ENCODE measurements around the gene TRIM29.
"Not testable (repeated sequence)": the region's sequence is repeated elsewhere in the genome, so short reads cannot be mapped to it uniquely, and the experiment has no call there.

The TRIM29 gene

DNA sequence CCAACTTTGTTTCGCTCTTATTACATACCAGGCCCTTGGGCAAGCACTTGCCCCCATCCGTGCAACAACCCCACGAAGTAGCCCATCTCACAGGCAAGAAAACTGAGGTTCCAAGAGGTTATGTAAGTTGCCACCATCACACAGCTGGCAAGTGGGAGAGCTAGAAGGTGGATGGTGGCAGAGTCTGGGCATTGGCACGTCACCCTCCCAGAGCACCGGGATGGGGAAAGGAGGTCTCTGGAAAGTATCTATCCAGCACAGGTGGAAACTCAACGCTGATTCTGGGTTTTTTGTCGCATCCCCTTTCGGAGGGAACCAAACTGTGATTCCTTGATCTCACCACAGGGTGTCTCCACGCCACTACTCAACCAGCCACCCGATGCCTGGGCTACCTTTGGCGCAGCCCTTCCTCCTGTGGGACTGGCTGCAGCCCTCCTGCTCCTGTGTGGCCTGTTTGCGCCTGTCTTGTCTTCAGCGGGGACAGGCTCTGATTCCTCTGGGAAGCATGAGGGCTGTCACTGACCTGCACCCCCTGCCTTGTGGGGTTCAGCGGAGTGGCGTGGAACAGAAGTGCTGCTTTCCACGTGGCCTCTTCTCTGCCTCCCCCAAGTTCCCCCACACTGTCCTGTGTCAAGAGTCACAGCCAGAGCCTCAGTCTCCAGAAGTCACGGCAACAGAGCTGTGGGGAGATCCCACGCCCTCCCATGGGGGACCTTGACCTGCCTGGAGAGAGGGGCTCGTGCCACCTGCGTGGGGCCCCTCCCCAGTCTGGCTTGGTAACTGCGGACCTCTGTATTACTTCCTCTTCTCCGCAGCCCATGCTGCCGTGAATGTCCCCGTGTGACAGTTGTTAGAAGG is 34.4 kb upstream of the TRIM29 start:
- DNase-seq (ENCODE audit: low read depth) = no peak

DNA sequence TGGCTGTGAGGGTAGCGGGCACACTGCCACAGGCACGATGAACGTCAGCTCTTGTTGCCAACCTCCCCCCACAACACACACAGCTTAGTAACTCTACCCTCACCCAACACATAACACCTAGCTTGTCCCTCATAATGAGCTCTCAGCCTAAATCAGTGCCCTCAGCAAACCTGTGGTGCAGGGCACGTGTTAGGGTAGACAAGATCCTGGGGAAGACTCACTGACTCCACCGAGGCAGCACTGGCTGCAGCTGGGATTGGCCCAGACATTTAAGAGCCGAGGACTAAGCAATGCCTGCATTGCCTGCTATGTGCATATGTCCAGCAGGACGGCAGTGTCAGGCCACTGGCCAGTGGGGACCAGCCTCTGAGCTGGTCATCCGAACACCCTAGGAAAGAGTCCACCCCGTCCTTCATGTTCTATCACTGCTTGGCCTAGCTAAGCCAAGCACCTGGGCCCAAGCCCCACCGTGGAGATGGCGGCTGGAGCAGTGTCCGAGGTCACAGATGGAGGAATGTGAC is 32.9 kb upstream of the TRIM29 start:
- no peak for DNase-seq (ENCODE audit: low read depth)

DNA sequence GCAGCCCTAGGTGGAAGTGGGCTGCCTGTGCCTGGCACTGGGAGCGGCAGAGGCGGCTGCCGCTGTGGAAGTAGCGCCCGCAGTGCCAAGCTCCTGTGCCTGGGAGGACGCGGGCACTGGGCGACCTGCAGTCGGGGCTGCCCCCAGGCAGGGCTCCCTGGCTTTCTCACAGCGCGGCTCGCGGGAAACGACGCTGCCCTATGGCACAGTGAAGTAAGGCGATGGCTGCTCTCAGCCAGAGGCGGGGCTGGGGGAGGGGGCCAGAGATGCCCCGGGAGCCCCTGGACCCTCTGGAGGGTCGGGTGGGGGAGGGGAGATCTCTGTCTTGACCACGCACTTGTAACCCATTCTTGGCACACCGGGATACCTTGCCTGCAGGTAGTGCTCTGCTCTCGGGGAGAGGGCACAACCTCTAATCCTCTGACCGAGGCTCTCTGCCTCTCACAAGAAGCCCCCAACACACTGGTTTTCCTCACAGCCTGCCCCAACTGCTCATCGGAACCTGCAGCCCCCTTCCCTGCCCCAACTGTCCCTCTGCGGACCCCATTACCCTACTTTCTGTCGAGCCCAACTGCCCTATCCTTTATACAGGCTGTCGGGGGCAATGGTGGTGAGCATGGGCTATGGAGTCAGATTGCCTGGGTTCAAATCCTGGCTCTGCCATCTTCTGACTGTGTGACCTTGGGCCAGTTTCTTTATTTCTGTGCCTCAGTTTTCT is 32.2 kb upstream of the TRIM29 start:
- no peak for DNase-seq (ENCODE audit: low read depth)

DNA sequence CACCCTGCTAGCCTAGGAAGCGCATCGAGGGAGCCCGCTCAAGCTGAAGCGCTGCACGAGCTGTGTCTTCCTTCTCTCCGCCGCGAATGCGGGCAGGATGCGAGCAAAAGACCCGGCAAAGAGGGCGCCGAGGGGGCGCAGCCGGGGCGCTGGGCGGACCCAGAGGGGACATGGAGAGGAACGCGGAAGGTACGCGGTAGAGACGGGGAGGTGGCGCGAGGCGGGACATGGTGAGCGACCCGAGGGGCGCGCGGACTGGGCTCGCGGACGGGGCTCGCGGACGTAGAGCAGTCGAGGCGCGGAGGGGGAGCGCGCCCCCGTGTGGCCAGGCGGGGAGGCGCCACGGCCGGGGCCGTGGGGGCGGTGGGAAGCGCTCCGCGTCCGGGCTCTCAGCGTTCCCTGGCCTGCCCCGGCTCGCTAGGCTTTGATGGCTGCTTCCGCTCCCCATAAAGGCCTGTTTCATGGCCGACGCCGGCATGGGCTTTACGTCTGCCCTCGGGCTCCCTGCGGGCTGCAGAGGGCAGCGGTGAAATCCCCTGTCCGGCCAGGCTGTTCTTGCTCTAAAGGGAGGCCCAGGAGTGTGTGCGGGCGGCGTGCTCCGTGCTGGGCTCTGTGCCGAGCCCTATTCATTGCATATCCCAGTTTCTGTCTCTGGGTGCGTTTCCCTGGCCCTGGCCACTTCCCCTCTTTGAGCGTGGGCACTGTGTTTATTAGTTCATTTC is 31.2 kb upstream of the TRIM29 start:
- no peak for DNase-seq (ENCODE audit: low read depth)

DNA sequence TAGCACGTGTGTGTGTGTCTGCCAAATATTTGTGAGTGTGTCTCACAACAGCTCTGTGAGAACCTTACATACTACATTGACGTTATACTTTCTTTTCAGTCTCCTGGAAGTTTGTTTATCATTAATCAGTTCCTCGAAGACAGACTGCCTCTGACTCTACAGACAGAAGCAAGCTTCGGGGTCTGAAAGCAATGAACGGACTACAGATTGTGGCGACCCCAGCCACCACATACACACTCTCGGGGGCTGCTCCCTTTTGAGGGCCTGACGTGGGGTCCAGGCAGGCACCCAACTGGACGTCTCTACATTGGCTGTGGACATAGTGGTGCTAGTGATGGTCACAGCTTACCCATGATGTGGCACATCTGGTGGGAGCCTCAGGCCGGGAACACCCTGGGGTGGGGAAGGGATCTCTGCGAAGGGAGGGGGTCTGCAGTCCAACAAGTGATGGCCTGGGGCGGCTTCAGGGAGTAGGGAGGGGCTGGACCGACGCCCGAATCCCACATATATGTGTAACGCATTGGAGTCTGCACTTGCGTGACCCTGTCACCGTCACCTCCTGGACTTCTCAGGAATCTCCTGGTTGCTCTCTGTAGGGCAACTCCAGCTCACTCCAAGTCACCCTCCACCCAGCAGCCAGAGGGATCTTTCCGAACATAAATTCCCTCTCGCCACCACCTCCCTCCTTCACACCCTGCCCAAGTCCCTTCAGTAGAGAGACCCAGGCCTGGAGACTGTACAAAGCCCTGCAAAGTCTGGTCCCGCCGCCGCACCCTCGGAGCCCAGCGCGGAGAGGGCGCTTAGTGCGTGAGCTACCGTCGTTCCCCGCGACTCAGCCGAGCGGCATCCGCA is 30.4 kb upstream of the TRIM29 start:
- DNase-seq (ENCODE audit: low read depth) = no peak

DNA sequence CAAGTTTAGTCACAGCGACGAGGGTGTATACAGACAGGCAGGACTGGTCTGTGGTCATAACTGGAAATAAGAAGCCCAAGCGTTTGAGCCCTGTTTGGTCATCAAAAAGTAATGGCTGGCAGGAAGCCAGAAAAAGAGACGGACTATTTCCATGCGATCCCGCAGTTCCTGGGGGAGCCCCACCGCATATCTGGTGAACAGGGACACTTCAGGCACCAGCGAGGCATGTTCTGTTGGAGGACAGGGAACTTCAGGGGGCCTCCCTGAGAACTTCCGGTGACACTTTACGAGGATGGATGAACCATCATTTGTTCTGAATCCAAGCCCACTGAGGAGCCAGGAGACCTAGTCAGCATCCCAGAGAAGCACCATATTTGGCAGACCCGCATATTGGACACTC is 29.7 kb upstream of the TRIM29 start:
- DNase-seq (ENCODE audit: low read depth) = no peak

DNA sequence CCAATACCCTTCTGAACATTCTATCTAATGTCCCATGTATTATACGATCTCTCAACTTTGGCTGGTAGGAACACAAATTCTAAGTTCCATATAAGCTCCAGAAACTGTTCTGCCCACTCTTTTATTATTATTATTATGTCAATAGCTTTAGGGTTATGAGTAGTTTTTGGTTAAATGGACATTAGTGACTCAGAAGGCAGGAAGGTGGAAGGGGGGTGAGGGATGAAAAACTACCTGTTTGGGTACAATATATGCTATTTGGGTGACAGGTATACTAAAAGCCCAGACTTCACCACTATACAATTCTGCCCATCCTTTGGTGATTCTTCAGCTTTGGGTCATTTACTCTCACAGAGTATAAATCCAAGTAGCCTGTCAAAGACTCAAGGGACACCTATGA is 22.5 kb upstream of the TRIM29 start:
- DNase-seq (ENCODE audit: low read depth) = no peak

DNA sequence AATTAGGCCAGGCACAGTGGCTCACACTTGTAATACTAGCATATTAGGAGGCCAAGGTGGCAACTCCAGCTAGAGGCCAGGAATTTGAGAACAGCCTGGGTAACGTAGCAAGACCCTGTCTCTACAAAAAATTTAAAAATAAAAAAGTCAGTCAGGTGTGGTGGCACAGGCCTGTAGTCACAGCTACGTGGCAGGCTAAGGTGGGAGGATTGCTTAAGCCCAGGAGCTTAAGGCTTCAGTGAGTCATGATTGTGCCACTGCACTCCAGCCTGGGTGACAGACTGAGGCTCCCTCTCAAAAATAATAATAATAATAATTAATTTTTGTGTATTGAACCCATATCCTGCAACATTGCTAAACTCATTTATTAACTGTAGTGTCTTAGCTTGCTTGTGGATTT is 15.3 kb upstream of the TRIM29 start:
- DNase-seq (ENCODE audit: low read depth) = no peak

DNA sequence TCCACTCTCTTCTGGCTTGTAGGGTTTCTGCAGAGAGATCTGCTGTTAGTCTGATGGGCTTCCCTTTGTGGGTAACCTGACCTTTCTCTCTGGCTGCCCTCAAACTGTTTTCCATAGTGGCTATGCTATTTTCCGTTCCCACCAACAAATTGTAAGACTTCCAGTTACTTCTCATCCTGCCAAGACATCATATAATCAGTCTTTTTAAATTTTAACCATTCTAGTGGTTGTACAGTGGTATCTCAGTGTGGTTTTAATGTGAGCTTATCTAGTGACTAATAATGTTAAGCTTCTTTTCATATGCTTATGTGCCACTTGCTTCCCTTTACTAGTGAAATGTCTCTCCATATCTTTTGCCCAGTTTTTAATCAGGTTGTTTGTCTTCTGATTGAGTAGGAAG is 13.6 kb upstream of the TRIM29 start:
- no peak for DNase-seq (ENCODE audit: low read depth)

DNA sequence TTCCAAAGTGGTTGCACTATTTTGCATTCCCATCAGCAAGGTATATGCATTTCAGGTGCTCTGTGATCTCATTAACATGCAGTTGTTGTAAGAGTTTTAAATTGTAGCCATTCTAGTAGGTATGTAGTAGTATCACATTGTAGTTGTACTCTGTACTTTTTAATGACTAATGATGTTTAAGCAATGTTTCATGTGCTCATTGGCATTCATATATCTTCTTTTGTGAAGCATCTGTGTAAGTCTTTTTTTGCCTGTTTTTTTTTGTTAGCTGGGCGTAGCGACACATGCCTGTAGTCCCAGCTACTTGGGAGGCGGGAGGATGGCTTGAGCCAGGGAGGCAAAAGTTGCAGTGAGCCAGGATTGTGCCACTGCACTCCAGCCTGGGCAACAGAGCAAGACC is 11.3 kb upstream of the TRIM29 start:
- no peak for DNase-seq (ENCODE audit: low read depth)

DNA sequence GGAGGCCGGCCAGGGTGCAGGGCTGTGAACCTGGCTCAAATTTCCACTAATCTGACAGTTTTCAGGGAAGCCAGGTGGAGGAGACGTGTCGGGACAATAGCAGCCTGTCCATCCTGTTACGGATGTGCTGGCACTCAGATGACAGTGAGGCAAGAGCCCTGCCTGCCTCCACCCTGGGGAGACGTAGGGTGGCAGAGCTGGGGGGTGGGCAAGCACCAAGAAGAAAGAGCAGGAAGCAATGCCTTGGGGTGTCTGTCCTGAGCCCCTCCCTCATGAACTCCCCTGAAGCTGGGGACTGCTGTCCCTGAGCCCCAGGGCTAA is 10.0 kb upstream of the TRIM29 start:
- no peak for DNase-seq (ENCODE audit: low read depth)

DNA sequence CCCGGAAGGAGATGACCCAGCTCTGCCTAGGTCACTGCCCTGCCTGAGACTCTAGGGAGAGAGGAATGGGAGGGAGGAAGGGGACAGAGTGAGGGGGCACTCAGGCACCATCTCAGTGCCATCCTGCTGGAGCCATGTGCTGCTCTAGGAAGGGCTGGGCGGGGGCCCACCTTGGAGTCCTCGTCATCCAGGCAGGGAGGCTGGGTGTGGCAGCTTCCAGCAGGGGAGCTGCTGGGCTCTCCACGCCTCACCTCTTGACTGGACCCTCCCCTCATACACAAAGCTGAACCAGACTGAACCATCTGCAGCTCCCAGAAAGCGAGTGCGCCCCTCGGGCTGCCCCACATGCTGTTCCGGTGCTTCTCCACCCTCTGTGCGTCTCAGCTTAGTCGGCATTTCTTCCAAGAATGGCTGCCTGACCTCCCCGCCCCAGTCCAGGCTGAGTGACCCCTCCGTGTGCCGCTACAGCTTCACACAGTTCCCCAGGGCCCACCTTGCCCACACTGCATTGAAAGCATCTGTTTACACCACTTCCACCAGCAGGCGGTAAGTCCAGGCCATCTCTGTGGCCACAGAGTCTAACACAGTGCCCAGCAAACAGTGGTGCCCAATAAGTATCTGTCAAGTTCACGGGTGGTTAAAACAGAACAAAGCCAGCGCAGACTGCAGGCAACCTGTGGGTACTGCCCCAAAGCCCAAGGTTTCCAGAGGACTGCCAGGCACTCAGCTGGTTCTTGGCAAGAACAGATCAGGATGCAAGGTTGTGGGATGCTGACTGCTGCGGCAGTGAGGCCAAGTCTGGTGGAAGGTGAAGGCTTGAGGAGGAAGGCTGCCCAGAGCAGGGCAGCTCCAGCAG is 9.4 kb upstream of the TRIM29 start:
- DNase-seq (ENCODE audit: low read depth) = no peak

DNA sequence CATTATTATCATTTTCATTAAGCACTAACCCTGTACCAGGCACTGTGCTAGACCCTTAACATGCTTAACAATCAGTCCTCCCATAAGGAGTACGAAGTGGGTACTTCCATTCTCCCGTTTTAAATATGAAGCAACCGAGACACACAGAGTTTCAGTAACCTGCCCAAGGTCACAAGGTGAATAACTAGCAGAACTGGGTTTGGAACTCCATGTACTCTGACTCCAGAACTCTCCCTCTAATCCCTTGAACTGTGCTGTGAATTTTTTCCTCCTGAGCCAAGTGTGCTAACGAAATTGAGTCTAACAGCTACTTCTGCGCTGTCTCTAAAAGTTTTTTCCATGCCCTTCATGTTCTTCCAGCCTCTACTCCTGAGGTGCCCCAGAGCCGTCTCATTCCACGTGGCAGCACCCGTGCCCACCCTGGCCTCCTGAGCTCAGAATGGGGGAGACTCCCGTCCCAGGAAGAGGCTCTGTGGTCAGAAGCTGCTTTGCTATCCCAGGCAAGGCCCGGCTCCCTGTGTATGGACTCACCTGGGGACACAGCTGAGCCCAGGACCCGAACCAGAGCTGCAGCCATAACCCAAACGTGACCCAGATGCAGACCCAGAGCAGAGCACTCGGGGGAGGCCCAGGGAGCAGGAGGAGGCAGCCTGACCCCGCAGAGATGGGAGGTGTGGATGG is 8.6 kb upstream of the TRIM29 start:
- no peak for DNase-seq (ENCODE audit: low read depth)

DNA sequence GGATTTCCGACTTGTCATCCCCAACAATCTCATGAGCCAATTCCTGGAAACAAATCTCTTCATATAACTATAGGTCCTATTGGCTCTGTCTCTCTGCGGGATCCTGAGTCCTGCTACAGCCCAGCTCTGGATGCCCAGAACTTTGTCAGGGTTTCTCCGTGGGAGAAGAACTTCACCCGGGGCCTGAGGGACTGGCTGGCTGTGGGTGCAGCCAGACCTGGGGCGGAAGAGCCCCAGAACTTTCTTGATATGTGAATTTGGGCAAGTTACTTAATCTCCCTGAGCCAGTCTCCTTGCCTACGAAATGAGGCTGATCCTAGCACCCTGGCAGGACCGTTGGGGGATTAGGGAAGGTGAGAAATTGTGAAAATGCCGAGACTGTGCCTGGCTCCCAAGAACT is 6.6 kb upstream of the TRIM29 start:
- DNase-seq (ENCODE audit: low read depth) = no peak

DNA sequence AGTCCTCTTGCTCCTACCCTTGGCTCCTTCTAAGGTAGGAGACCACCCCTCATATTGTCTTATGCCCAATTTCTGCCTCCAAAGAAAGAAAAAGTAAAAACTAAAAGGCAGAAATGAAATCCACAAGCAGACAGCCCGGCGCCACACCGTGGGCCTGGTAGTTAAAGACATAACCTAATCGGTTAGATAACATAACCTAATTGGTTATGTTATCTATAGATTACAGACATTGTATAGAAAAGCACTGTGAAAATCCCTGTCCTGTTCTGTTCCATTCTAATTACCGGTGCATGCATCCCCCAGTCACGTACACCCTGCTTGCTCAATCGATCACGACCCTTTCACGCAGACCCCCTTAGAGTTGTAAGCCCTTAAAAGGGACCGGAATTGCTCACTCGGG is 5.6 kb upstream of the TRIM29 start:
- DNase-seq (ENCODE audit: low read depth) = not testable (repeated sequence)

DNA sequence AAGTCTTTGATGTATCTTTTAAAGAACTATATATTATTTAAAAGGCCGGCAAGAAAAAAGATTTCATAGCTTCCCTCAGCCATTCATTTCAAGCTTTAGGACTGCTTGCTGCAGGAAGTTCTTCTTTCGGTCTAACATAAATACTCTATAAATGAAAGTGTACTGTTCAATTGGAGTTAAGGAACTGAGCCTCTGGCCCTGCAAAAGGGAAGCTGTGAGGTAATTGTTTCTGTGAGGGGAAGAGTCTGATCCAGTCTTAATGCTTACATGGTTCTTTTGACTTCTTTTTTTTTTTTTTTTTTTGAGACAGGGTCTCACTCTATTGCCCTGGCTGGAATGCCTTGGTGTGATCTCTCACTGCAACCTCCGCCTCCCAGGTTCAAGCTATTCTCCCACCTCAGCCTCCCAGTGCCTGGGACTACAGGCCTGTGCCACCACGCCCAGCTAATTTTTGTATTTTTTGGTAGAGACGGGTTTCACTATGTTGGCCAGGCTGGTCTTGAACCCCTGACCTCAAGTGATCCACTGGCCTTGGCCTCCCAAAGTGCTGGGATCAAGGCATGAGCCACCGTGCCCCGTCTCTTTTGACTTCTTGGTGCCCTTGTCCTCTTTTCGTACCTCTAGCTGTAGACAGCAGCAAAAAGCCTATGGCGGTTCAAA is 4.7 kb upstream of the TRIM29 start:
- DNase-seq (ENCODE audit: low read depth) = no peak

DNA sequence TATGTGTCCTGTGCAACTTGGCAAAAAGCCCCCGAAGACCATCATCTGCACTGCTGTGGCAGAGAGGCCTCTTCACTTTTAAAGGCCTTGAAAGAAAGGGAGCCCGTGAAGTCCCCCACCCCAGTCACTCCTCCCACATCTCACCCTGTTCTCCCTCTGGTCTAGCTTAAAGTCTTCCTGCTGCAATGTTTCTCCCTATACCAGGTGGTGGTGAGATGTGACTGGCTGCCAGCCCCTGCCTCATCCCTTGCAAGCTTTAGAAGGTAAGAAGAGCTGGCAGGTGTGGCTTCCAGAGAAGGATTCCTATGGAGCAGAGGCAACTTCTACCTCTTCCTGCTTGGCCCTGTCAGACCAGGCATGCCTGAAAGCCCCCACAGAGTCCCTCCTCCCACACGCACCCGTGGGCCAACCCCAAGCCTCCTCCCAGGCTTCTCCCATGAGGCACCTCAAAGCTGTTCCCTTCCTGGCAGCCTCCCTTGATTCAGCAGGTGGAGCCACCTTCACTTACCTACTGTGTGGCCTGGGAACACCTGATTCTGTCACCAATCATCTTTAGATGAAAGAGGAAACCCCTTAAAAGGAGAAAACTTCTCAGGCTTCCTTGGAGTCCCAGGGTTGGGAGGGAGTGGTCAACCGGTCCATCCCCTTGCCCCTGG is 4.0 kb upstream of the TRIM29 start:
- no peak for DNase-seq (ENCODE audit: low read depth)

DNA sequence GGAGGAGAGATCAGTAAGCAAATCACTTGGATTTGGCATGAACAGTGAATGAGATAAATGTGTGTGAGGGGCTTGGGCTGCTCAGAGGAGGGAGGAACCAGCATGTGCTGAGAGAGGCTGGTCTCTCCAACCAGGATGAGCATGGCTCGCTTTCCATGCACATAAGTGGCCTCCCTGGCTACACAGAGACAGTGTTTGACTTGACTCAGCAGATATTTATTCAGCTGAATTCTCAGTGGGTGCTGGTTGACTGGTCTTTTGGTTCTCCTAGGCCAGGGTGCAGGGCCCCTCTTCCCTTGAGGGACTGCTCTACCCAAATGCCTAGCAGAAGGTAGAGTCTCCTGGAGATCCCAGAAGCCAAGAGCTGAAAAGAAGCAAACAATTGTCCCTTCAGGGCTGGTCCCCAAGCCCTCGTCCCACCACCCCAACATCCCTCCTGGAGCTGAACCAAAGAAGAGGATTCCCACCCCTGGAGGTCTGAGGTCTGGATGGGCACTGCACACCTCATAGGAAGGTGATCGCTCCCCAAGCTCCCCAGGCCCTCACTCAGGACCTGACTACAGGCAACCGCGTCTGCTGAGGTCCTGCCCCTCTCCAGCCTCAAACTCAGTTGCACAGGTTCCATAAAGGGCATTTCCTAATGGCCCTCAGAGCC is 3.3 kb upstream of the TRIM29 start:
- no peak for DNase-seq (ENCODE audit: low read depth)

All from HS-5 (cell line).